ENCODE results near the gene PRMT7.

GRCh38 chr16:68395167-68395786, 84.5 kb downstream of the PRMT7 start:
- no peak for TF ChIP-seq CTCF (IDR thresholded peaks at IDR 0.05; ENCODE audit: insufficient read depth, low read length, poor library complexity, severe bottlenecking)
- TF ChIP-seq EZH2phosphoT487 (conservative IDR thresholded peaks at IDR 0.05; ENCODE audit: low read length) = no peak
